Measurements from ENCODE around the gene RAD54L2.
"Not testable (repeated sequence)": the region's sequence is repeated elsewhere in the genome, so short reads cannot be mapped to it uniquely, and the experiment has no call there.

The RAD54L2 gene

DNA sequence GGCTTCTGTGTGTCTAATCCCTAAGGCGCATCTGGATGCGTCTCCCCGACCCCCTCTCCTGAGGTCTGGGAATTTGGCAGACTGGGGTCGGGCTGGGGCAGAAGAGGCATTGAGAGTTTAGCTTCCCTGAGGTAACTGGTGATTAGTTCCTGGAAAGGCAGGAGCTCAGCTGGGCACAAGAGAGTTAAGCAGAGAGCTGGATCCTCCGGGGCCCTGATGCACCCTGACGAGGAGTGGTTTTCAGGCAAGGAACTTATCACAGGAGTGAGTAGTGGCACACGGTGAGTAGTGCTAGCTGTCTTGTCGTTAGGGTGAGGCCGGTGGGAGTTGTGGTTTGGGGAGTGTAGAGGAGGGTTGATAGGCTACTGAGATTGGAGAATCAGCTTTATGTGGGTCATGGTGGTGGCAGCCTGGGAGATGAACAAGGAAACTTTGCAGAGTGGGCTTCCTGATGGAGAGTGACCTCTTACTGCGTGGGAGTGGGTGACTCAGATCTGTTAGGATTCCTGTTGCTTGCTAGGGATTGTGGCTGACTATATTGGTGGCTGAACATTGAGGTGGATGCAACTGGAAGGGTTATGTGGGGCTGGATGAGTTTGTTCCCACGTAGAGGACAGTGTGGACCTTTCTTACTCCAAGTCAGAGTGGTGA lies 897 bp downstream of the RAD54L2 start:
- no peak for DNase-seq

DNA sequence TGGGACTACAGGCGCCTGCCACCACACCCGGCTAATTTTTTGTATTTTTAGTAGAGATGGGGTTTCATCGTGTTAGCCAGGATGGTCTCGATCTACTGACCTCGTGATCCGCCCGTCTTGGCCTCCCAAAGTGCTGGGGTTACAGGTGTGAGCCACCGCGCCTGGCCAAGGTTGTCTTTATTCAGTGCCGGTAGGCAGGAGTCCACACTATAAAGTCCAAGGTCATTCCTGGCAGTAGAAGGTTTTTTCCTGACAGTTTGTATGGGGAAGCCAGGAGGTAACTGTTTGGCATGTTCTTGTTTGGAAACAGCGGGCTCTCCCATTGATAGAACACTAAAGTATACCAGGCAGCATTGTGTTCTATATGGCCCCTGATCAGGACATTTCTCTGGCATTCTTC lies 4.1 kb downstream of the RAD54L2 start:
- not testable (repeated sequence) for DNase-seq

DNA sequence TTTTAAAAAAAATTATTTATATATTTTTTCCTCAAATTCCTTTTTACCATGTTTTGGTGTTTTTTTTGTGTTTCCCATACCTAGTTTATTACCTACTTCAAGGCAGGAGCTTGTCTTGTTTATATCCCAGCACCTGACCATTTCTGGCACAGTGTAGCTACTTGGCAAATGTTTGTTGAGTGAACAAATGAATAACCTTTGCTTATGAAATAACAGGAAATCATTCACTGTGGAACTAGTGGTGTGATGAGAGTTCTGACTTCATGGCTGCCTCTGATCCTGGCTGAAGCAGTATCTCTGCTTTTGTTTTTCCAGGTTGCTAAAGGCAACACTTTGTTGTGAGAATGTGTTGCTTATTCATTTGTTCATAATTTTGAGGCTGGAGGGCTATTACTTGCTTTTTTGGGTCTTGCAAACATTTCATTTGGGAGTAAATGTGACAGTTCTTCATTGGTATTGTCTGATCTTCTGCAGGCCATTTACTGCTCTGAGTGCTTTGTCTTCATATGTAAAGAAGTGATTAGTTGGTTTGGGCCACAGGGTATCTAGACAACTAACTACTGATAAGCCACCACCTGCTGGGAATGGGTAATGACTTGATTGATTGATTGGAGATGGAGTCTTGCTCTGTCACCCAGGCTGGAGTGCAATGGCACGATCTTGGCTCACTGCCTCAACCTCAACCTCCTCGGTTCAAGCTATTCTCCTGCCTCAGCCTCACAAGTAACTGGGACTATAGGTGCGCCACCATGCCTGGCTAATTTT lies 5.7 kb downstream of the RAD54L2 start:
- DNase-seq: no peak

DNA sequence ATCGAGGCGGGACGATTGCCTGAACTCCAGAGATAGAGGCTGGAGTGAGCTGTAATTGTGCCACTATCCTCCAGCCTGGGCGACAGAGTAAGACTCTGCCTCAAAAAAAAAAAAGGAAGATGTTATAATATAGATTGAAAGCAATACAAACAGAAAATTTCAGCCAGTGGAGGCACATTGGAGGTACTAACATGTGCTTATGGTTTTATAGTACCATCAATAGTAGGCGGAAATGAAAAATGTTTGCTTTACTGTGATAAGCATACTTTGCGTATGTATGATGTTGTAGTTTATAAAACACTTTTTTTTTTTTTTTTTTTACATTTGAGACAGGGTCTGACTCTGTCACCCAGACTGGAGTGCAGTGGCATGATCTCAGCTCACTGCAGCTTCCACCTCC lies 8.8 kb downstream of the RAD54L2 start:
- no peak for DNase-seq

DNA sequence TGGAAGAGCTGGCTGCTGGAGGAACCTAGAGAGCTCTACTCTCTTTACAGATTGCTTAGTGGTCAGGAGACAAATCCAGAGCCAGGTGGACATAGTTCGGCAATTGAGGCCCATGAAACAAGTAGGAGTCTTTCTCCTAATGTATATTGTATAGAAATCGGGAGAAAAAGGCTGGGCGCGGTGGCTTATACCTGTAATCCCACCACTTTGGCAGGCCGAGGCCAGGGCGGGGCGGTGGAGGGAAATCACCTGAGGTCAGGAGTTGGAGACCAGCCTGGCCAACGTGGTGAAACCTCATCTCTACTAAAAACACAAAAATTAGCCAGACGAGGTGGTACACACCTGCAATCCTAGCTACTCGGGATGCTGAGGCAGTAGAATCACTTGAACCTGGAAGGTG lies 10.8 kb downstream of the RAD54L2 start:
- no peak for DNase-seq

DNA sequence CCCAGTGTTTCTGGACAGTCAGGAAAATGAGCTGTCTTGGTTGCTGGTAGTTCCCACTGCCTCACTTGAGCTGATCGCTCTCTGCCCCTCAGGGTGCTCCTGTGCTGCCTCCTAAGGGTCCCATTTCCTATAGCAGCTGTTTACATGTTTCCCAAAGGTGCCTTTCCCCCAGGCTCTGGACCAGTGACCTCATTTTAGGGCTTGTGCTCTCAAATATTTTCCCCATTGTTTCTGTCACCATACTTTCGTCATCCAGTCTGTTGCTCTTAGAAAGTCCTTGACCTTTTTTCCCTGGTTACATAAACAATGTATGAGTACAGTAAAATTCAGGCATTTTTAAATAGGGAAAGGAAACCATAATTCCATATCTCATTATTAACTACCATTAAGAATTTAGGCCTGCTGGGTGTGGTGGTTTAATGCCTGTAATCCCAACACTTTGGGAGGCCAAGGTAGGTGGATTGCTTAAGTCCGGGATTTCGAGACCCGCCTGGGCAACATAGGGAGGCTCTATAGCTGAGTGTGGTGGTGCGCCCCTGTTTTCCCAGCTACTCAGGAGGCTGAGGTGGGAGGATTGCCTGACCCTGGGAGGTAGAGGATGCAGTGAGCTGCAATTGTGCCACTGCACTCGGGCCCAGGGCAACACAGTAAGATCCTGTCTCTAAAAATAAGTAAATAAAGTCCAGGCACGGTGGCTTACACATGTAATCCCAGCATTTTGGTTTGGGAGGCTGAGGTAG lies 11.7 kb downstream of the RAD54L2 start:
- no peak for DNase-seq

DNA sequence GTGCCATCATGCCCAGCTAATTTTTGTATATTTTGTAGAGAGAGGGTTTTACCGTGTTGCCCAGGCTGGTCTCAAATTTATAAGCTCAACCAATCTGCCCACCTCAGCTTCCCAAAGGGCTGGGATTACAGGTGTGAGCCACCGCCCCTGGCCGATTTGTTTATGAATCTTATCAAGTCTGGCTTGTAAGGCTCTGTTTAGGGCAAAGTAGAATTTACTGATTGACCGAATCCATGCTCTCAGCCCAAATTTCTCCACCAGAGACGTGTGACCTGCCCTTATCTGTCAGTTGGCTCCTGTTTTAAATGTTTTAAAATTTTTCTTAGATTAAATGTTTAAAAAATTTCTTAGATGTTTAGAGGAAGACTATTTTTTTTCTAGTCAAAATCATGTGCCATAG lies 19.5 kb downstream of the RAD54L2 start:
- DNase-seq: no peak

DNA sequence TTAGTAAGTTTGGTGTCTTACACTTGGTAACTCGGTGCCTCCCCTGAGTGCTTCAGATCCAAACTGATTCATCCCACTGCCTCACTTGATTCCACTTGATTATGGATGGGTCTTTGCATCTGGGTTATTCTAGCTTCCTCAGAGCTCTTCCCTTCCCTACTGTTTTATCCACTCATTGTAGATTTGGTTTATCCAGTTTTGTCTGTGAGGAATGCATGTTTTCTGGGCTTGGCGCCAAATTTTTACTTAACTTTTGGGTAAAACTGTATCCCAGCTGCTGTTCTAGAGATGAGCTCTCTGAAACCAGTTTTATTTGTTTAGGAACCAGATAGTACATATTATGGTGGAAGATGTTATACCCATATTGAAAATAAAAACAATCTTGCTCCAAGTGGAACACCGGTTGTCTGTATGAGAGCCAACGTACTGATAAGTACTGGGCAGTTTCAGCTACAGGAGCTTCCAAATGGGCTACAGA lies 20.9 kb downstream of the RAD54L2 start:
- peak; percentile 45 for DNase-seq

DNA sequence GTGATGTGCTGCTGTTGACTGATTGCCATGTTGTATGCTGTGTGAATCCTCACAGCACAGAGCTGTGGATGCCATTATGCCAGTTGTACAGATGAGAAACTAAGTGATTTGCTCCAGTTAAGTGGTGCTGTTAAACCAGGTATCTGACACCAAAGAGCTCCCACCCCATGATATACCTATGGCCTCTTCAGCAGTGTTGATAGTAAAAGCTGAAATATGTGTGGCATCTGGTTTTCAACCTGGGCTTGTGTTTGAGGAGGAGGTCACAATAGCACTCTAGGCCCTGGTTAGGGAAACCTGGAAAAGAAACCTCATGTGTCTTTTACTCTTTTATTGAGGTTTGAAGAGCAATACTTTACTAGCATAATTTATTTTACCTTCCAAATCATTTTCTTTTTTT lies 21.4 kb downstream of the RAD54L2 start:
- no peak for DNase-seq

DNA sequence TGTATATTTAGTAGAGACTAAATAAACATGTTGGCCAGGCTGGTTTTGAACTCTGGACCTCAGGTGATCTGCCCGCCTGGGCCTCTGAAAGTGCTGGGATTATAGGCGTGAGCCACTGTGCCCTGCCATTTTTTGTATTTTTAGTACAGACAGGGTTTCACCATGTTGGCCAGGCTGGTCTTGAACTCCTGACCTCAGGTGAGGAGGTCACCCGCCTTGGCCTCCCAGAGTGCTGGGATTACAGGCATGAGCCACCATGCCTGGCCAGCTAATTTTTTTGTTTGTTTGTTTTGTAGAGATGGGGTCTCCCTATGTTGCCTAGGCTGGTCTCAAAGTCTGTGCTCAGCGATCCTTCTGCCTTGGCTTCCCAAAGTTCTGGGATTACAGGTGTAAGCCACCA lies 23.9 kb downstream of the RAD54L2 start:
- DNase-seq: not testable (repeated sequence)

DNA sequence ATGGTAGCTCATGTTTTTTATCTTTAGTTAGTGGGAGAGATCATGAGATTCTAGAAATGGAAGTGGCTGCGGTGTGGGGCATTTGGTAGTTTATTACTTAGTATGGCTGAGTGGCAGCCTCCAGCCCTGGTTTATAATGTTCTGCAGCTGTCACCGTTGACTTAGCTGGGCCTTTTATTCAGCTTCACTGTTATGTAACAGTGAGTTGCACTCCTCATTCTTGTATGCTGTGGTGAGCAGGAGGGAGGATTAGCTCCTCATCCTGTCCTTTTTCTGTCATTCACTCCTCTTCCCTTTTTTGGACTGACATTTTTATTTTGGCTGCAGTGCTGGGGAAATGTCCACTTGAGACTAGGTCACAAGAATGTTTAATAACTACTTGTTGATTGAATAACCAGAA lies 29.5 kb downstream of the RAD54L2 start:
- DNase-seq: no peak

DNA sequence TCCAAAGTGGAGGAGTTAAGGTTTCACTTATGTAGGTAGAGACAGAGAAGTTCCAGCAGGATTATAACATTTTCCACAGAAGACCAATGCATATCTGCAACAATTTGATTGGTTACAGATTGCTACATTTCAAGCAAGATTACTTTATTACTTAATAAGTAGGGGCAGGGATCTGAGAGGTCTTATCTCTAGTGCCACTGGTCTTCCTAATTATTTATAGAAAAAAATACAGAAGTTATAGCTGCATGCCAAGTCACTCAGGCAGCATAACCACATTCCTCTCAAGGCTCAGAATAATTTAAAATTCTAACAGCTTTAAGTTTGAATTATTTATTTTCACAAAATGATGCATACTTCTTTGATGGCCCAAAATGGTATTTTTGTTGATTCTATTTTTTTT lies 30.5 kb downstream of the RAD54L2 start:
- no peak for DNase-seq

DNA sequence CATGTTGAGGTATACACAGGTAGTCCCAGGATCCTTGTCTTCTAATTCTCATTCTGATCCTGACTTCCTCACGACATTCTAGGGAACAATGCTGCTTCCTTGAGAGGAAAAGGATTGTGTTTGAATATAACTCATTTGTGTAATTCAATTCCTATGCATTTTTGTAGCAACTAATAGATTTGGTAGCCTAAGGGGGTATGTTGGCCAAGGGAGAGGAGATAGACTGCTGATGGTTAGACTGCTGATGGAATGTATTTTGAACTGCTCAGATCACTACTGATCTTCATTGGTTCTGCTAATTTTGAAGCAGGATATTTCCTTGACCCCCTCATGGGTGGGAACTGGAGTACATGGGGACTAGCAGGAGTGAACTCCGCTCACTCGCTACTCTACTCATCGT lies 39.7 kb downstream of the RAD54L2 start:
- DNase-seq: no peak

DNA sequence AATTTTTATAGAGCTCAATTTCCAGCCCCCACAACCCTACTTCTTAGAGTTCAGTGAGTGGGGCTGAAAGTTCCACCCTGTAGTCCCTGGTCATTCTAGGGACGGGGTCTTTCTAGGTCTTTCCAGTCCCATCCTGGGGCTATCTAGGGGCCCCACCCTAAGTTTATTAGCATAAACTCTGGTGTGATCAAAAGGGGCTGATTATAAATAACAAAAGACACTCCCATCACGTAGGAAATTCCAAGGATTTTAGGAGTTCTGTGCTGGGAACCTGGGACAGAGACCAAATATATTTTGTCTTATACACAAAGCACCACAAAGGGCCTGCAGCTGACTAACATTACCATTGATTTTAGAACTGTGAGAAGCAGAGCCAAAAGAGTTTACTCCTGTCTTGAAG lies 41.9 kb downstream of the RAD54L2 start:
- no peak for DNase-seq

DNA sequence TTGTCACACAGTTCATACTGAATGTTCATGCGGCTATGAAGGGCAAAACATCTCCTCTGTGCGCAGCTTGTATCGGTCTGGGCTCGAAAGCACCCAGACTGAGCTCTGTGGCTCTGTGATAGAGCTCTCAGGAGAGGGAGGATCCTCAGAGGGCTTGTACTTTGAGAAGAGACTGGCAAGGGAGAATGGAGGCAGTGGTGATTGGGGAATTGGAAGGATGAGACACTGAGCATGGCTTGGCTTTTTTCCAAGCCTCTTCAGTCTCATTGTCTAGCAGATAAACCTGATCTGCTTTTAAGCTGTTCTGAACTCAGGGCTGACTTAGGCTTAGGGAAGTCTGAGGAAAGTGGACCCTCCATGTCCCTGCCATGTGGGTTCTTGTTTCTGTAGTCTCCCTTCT lies 43.0 kb downstream of the RAD54L2 start:
- no peak for DNase-seq

DNA sequence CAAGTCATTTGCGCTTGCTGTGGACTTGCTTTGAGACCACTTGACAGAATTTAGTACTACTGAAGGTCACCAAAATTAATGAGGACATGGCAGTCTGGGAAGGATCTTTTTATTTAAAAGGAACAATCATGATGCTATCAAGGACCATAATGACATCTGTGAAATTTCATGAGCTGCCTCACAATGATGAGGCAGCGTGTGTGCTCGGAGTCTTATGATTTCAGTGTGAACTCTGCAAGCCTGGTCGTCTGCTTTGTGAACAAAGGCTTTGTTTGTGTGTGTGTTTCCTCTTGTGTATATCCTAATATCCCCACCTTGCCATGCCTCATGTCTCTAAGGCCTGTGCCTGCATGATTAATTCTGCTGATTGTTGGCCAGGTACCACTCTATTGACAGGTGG lies 46.7 kb downstream of the RAD54L2 start:
- no peak for DNase-seq

DNA sequence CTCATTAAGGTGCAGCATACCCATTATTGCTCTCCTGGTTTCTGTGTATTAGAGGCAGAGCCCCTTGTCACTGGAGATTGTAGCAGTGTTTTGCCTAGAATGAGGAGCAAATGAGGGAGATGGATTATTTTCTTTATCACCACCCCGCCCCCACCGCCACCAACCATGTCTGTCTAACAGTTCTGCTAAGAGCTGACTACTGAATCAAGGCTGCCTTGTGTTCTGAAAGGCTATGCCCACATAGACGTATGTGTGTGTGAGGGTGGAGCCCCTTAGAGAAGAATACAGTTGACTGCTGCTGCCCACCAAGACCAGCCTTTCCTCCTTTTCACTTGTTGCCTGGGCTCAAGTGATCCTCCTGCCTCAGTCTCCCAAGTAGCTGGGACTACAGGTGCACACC lies 47.4 kb downstream of the RAD54L2 start:
- DNase-seq: no peak
